ENCODE measurements around the gene TXNDC15.

Gene TXNDC15

DNA sequence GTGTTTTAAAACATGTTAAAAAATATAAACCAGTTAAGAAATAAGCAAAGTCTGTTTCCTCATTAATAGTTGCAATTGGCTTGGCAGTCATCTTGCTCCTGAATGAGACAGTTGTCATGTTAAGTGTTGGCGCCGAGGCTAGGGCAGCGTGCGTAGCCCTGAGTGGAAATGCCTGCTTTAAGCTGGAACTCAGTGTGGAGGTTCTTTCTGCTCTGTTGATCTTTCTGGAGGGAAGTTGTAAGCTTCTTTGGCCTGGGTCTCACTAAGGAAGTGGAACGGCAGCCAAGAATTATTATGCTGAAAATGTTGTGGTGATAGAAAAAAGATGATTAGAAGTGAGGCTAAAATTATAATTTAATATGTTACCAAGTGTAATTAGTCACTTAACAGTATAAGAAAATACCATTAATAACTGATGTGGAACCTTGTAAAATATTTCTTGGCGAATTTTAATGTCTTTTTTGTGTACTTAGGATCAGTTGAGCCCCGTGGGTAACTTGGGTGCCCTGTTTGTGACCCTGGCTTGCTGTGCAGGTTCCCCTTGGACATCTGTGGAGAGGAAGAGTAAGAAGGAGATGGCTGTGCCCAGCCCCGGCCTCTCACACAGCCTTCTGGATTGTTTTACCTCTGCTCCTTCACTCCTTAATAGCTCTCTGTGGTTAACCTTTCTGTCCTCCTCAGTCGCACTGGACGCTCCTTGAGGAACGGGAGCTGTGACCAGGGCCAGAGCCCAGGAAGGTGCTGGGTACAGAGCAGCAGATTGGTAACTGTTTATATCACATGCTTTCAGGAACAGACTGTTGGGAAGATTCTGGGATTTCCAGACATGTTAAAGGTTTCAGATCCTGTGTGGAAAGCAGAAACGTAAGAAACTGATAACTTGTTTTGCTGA lies 61.8 kb downstream of the TXNDC15 start:
- no peak for TF ChIP-seq CTCF (conservative IDR thresholded peaks at IDR 0.05; ENCODE audit: low read length)
- no peak overlapping the region for H3K4me3 ChIP-seq (ENCODE audit: low read length)
- DNase-seq (ENCODE audit: low read depth) = no peak

DNA sequence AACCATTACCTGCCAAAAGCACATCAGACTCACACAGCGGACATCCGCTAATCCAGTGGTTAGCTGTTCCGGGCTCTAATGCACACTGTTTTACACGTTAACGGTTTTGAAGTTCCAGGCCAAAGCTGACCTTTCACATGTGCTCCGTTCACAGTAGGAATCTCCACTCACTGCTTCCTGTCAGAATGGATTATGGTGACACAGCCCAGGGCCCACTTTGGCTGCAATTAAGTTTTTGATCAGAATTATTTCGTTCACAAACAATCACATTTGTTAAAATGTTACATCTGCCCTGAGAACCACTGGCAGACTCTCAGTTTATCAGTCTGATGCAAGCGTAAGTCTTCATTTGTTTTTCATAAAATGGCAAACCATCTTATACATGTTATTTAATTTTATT lies 63.4 kb downstream of the TXNDC15 start:
- no peak for TF ChIP-seq CTCF (conservative IDR thresholded peaks at IDR 0.05; ENCODE audit: low read length)
- H3K4me3 ChIP-seq (ENCODE audit: low read length) = no peak overlapping the region
- no peak for DNase-seq (ENCODE audit: low read depth)

DNA sequence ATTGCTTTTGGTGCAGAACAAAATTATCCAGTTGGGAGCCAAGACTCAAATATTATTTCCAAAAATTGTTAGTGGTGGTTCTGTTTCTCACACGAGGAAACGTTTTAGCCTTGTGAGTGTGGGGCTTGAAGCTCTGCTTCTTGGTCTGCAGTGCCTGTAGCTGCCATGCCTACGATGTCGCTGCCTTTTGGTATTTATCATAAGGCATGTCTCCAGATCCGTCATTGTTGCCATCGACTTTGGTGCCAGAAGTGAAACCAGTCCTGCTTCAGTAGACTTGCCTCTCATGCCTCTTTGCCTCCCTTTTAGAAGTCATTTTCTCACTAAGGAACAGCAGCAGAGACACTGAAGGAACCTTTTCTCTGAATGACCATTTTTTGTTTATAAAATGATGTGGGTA lies 63.9 kb downstream of the TXNDC15 start:
- TF ChIP-seq CTCF (conservative IDR thresholded peaks at IDR 0.05; ENCODE audit: low read length) = no peak
- no peak overlapping the region for H3K4me3 ChIP-seq (ENCODE audit: low read length)
- DNase-seq (ENCODE audit: low read depth) = no peak

GRCh38 chr5:134939500-134939899 lies 65.3 kb downstream of the TXNDC15 start:
- no peak for DNase-seq (ENCODE audit: low read depth)
- H3K4me3 ChIP-seq (ENCODE audit: low read length) = no peak overlapping the region
- no peak for TF ChIP-seq CTCF (conservative IDR thresholded peaks at IDR 0.05; ENCODE audit: low read length)

GRCh38 chr5:134943547-134943946 lies 69.4 kb downstream of the TXNDC15 start:
- no peak for DNase-seq (ENCODE audit: low read depth)

DNA sequence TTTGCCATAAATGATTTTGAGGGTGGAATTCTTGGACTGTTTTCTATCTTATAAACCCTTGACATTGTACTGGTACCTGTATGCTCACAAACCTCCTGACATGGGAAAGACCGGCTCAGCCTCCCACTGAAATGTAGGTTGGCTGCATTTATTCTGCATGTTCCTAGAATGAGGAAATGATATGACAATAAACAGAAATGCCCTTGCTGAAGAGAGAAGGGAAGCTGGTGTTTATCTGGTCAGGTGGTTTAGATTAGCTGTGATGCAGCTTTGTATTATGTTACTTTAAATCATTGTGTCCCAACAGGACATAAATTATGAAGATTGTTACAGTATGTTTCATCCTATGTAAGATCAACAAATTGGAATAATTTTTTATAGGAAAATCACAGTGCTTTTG lies 70.5 kb downstream of the TXNDC15 start:
- peak; percentile 25 for DNase-seq (ENCODE audit: low read depth)
- no peak for TF ChIP-seq CTCF (conservative IDR thresholded peaks at IDR 0.05; ENCODE audit: low read length)
- H3K4me3 ChIP-seq (ENCODE audit: low read length) = no peak overlapping the region

More at GRCh38 chr5:134943547-134943946, 69.4 kb downstream of the TXNDC15 start:
- no peak for TF ChIP-seq CTCF (conservative IDR thresholded peaks at IDR 0.05; ENCODE audit: low read length)
- H3K4me3 ChIP-seq (ENCODE audit: low read length) = no peak overlapping the region

DNA sequence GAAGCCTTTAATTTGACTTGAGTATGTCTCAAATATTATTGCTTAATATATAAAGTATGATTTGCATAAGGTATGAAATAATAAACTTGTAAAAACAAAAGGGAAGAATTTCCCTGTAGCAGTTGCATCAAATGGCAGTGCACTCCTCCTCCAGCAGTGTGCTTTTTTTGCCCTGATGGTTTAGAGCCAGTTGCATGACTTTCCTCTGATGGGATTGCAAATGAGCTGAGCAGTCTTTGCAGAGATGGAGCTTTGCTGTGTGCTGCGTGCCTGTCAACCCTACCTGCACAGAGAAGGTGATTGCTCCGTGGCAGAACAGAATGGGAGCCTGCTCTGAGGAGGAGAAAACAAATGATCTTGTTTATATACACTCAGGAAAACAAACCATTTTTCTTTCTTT lies 70.9 kb downstream of the TXNDC15 start:
- no peak for DNase-seq (ENCODE audit: low read depth)
- TF ChIP-seq CTCF (conservative IDR thresholded peaks at IDR 0.05; ENCODE audit: low read length) = no peak
- no peak overlapping the region for H3K4me3 ChIP-seq (ENCODE audit: low read length)

All from AG10803 (cell line).